Fibroblast of mammary gland (primary cell): ENCODE results near the gene PDE4B.
A peak's percentile ranks its signal among the peaks of the same experiment; 100 is the strongest.

Experiments used
- DNase-seq: peaks from one replicate; pipeline ENCODE4 v3.0.0-alpha.2; 2010; ENCODE audit warnings: low read depth
- H3K4me3 ChIP-seq: 2 replicates; pipeline ENCODE4 v1.5.1; 2011; ENCODE audit warnings: low read depth, mild to moderate bottlenecking, low read length, moderate library complexity; ENCODE audit not compliant: control insufficient read depth
- CTCF ChIP-seq: conservative IDR thresholded peaks from 2 replicates; pipeline ENCODE4 v1.5.1; 2011; ENCODE audit warnings: low read depth, low read length, inconsistent platforms; ENCODE audit not compliant: control insufficient read depth, insufficient read depth

Gene PDE4B

GRCh38 chr1:65949933-65950332 is 157.2 kb downstream of the PDE4B start:
- no peak for DNase-seq
- H3K4me3 ChIP-seq, result no peak overlapping the region
- TF ChIP-seq CTCF, result no peak

GRCh38 chr1:65952696-65953095 is 160.0 kb downstream of the PDE4B start:
- TF ChIP-seq CTCF, result no peak
- no peak overlapping the region for H3K4me3 ChIP-seq
- peak; percentile 18 for DNase-seq

DNA sequence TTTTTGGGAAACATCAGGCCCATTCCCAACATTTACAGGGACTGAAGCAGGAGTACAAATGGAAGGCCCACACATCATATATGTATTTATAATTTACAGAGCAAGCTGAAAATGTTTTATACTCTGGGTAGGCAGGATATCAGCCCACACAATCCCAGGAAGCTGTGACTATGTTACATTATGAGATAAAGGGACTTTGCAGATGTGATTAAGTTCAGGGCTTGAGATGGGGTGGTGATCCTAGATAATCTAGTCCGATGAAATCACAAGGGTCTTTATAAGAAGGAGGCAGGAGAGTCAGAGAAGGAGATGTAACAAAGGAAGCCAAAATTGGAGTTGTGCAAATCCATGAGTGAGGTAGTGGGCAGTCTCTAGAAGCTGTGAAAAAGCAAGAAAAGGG is 160.5 kb downstream of the PDE4B start:
- DNase-seq, result no peak
- no peak for TF ChIP-seq CTCF
- no peak overlapping the region for H3K4me3 ChIP-seq

- no peak for DNase-seq
- no peak overlapping the region for H3K4me3 ChIP-seq
- no peak for TF ChIP-seq CTCF
These were observed 162.4 kb downstream of the PDE4B start for GRCh38 chr1:65955071-65955470.

- no peak for DNase-seq
- TF ChIP-seq CTCF, result no peak
- H3K4me3 ChIP-seq, result no peak overlapping the region
These were observed 162.8 kb downstream of the PDE4B start for GRCh38 chr1:65955503-65955902.

- peak; percentile 55 for DNase-seq
- H3K4me3 ChIP-seq, result no peak overlapping the region
- TF ChIP-seq CTCF, result peak; percentile 63
These were observed 166.1 kb downstream of the PDE4B start for GRCh38 chr1:65958561-65959350.

- no peak for TF ChIP-seq CTCF
- H3K4me3 ChIP-seq, result no peak overlapping the region
- no peak for DNase-seq
These were observed 167.3 kb downstream of the PDE4B start for GRCh38 chr1:65959896-65960567.
